GM21367 (cell line): Measurements from ENCODE around the gene ZNF366.

ENCODE experiments used
- ATAC-seq: cut with Tn5 transposase; IDR thresholded peaks from one replicate; pipeline ENCODE4 v1.9.1; 2021; ENCODE audit not compliant: unreplicated experiment

The ZNF366 gene

GRCh38 chr5:72507231-72507906, at the start of gene ZNF366:
ZNF366 (minus strand) TSS chr5:72507410; CDS start chr5:72461496, 45,914 bp downstream.
- no peak for ATAC-seq

DNA sequence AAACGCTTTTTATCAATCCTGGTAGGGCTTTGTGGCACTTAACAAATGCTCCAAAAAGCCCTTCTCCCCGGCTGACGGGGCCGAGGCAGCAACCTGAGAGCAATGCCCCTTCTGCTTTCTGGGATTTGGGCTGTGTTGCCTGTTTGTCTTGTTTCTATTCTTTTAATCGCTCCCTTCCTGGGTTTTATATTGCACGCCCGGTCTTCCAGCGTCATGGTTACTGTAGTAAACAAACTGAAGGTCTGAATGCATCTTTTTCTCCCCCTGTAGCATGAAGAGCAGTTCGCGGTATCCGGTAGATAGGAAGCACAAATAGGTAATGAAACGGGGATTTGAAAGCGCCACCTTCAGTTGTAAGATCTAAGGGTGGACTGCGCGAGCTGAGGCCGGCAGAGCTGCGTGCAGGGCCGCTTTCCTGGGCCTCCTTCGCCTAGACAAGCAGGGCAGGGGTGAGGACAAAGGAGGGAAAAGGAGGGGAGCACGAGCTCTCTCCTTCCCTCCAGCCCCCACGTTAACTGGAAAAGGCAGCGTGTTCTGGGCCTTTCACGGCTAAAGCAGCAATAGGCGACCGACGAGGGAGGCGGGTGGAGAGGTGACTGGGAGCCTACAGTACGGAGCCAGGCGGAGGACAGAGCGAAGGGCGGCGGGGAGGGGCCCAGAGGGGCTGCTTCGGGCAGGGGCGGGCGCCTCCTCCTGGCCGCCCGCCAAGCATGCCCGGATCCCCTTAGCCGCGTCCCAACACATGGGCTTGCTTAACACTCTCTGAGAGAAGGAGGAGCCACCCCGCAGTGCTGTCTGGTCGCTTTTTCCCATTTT, 49.3 kb upstream of the ZNF366 start:
- peak; percentile 86 for ATAC-seq

- ATAC-seq, result no peak
Measured at GRCh38 chr5:72555871-72556270, 48.7 kb upstream of the ZNF366 start.

DNA sequence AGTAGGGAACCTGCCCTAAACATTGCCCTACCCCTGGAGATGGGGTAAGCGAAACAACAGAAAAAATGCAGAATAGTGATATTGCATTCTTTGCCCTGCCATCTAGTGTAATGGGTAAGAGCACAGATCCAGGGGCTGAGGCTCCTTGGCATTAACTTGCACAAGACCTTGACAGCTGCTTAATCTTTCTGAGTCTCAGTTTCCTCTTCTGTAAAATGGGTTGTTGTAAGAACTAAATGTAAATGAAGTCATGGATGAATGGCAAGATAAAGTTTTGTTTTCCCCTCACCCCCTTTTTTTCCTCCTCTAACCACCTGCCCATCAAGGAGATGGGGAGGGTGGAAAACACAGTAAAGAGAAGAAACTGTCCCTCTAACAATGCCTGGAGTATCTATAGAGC, 47.7 kb upstream of the ZNF366 start:
- no peak for ATAC-seq

- no peak for ATAC-seq
Measured at GRCh38 chr5:72552041-72552557, 44.9 kb upstream of the ZNF366 start.

DNA sequence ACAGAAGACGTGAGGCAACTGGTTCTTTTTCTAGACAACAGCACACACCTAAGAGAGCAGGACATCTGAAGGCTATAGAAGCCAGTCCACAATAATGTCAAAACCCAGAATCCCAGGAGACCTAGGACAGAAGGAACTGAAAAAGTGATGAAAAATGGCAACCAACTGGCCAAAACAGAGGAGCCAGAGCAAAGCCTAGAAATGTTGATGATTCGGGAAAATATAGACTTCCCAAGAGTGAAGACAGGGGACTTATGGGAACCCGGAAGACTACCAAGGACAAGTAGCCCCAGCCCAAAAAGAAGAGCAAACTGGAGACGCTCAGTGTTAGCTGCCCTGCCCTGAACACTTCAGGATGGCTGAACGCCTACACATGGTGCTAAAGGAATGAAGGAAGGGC, 43.4 kb upstream of the ZNF366 start:
- ATAC-seq, result no peak

DNA sequence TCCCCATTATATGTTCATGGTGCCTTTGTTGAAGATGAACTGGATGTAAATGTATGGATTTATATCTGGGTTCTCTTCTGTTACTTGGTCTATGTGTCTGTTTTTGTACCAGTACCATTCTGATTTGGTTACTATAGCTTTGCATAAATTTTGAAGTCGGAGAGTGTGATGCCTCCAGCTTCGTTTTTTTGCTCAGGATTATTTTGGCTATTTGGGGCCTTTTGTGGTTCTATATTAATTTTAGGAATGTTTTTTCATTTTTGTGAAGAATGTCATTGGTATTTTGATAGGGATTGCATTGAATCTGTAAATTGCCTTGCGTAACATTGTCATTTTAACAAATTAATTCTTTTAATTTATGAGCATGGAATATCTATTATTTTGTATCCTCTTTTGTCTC, 36.6 kb upstream of the ZNF366 start:
- no peak for ATAC-seq

DNA sequence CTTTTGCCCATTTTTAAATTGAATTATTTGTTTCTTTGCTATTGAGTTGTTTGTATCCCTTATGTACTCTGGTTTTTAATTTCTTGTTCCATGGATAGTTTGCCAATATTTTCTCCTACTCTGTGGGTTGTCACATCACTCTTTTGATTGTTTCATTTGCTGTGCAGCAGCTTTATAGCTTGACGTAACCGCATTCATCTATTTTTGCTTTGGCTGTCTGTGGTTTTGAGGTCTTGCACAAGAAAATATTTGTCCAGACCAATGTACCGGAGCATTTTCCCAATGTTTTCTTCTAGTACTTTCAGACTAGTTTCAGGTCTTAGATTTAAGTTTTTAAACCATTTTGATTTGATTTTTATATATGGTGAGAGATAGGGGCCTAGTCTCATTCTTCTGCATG, 36.2 kb upstream of the ZNF366 start:
- ATAC-seq, result no peak

- no peak for ATAC-seq
Measured at GRCh38 chr5:72542695-72543094, 35.5 kb upstream of the ZNF366 start.

- ATAC-seq, result no peak
Measured at GRCh38 chr5:72541501-72542225, 34.5 kb upstream of the ZNF366 start.

DNA sequence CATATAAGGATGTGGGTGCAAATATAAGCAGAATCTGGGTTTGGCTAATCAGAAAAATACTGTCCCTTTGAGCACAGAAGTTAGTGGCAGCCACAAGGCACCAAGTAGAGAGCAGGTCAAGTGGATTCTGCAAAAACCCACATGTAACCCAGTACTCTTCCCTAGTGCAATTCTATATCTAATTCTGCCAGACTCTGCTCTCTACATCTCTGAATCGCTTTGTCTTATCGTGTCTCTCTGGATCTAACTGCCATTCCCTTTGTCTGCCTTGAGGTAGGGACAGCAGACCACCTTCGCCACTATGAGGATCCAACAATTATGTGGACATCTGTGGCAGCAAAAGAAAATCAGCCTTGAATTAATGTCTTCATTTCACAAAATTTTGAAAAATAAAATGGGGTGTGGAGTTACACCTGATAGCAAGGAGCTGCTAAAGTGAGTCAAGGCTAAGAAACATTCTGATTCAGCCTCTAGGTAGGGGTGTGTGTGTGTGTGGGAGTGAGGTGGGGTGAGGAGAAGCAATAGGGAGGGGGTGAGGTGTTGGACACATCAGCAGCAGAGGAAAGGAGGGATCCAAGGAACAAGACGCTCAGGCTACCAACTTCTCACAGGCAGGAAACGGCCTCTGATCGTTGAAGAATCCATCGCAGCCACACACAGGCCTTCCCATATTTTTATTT, 33.7 kb upstream of the ZNF366 start:
- no peak for ATAC-seq

GRCh38 chr5:72539726-72540125, 32.5 kb upstream of the ZNF366 start:
- ATAC-seq, result no peak

DNA sequence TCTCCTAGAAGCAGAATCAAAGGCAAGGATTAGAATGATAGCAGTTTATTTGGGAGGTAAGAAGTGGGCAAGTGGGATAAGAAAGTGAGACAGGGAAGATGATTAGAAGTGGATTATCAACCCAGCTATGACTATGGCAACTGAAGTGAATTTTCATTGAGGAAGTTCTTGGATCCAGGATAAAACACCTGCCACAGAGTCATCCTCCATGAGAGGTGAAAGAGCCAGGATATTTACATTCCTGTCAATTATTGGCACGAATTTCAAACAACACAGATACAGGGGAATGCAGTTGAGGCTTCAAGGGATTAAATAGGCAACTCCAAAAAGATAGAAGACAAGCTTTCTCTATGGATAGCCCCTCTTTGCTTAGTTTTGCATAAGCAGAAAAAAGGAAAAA, 31.8 kb upstream of the ZNF366 start:
- ATAC-seq, result no peak

DNA sequence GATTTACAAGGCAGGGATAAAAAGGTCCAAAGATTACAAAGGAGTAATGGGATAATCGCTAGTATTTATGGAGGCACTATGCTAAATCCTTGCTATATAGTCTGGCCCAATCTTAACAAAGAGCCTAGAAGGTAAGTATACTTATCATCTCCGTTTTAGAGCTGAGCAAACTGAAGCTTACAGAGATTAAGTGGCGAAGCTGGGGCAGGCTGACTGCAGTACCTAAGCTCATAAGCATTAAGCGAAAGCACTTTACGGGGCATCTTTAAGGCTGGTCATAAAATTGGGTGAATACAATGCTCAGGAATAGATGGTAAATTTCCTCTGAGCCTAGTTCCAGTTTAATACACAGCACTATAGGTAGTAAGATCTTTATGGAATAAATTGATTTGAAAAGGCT, 30.0 kb upstream of the ZNF366 start:
- ATAC-seq, result no peak

- no peak for ATAC-seq
Measured at GRCh38 chr5:72531496-72532190, 24.4 kb upstream of the ZNF366 start.

DNA sequence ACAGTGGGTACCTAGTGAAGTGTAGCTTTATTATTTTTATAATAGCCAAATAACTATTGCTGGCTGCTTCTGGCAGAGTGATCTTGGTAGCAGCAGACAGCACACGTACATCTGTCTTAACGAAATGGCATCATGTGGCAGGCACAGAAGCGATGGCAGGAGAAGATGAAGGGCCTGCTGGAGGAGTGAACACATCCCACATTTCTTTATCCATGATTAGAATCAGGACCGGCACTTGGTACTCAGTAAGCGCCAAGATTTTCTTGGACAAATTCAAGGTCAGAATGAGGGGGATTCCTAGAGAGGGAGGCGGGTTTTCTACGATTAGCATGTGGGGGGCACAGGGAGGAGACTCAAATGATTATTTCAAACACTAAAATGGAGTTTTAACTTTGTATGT, 23.0 kb upstream of the ZNF366 start:
- no peak for ATAC-seq

- no peak for ATAC-seq
Measured at GRCh38 chr5:72529383-72529782, 22.2 kb upstream of the ZNF366 start.

- no peak for ATAC-seq
Measured at GRCh38 chr5:72525816-72526215, 18.6 kb upstream of the ZNF366 start.

DNA sequence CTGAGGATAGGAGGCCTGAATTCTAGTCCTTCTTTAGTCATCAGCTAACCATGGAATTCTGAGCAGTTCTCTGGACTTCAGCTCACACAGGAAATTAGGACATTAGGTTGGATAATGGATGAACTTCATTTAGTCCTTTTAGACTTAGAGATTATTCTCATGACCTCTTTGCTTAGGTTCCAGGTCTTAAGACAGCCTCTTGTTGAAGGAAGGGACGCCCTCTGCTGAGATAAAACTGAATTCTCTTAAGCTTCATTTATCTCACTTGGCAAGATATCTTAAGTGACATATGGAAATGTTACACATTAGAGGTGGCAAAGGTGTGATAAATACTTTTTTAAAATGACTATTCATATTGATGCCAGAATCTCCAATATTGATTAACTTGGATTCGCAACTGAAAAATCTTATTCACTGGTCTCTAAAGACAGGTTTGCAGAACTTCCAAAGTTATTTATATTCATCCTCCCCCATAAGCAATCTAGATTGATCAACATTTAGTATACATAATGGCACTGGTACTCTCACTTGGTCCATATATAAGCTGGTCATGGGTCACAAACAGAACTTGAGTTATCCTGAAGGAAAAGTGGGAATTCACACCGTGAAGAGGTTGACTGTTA, 16.9 kb upstream of the ZNF366 start:
- peak; percentile 49 for ATAC-seq

GRCh38 chr5:72522607-72523006, 15.4 kb upstream of the ZNF366 start:
- ATAC-seq, result no peak
